Testis (tissue), 3 donors: Measurements from ENCODE around the gene PRDM1. TPM values are rescaled to one million over a fixed set of nuclear protein-coding genes. Genes with fewer than 3 reads are reported as not detected.

Experiments
- DNase-seq: peaks from one replicate; pipeline ENCODE4 v3.0.0-alpha.2; 2019
- H3K27ac ChIP-seq, 2 donors: fragments of 200-600 bp; sonication (generic); one replicate each; pipeline ENCODE4 v1.5.1; 2019
- H3K27me3 ChIP-seq: fragments of 200-600 bp; sonication (generic); one replicate; pipeline ENCODE4 v1.5.1; 2019
- H3K36me3 ChIP-seq: fragments of 200-600 bp; sonication (generic); one replicate; pipeline ENCODE4 v1.5.1; 2017; ENCODE audit warnings: low read depth; ENCODE audit errors: missing control alignments
- H3K4me1 ChIP-seq: fragments of 200-600 bp; sonication (generic); one replicate; pipeline ENCODE4 v1.5.1; 2019
- H3K4me3 ChIP-seq, 2 donors: fragments of 200-600 bp; sonication (generic); one replicate each; pipeline ENCODE4 v1.5.1; 2017 to 2019
- H3K9me3 ChIP-seq: fragments of 200-600 bp; sonication (generic); one replicate; pipeline ENCODE4 v1.5.1; 2017
- CTCF ChIP-seq, 3 experiments: fragments of 450-650 bp in 2 of 3; fragments of 200-600 bp in 1 of 3; sonication (generic) in 1 of 3; IDR thresholded peaks; one replicate each; pipeline ENCODE4 v1.5.1; 2016 to 2019; ENCODE audit warnings: antibody characterized with exemption in 3 of 3, mild to moderate bottlenecking in 2 of 3, moderate library complexity in 1 of 3
- POLR2A ChIP-seq: fragments of 450-650 bp; IDR thresholded peaks from one replicate; pipeline ENCODE4 v1.6.1; 2017; ENCODE audit warnings: antibody characterized with exemption, mild to moderate bottlenecking, moderate library complexity
- WGBS, 2 donors: methylation state at CpG; one replicate each; pipeline ENCODE4 v1.1.5; 2018; 5-methylcytosine and 5-hydroxymethylcytosine counted together
- intact Hi-C: fragments of 100-400 bp; cut with DNase I; formaldehyde crosslinking; loops from one replicate; pipeline ENCODE4 v1.15.1; 2023; ENCODE audit warnings: low total_unique reads
- polyA plus RNA-seq: library from polyadenylated mRNA; stranded (reverse); fragments of 350-450 nt; fragmentation: Illumina TruSeq; extraction: RNeasy Lipid Tissue Mini Kit (QIAGEN cat#74804); gene quantifications from one replicate; pipeline ENCODE4 v1.2.3, GENCODE V29; 2014; ENCODE audit warnings: low read depth, low replicate concordance; ENCODE audit not compliant: insufficient read depth
- total RNA-seq, 2 donors: library from RNA; depleted of rRNA; stranded (reverse); fragments of >200 nt; gene quantifications; one replicate each; pipeline ENCODE4 v1.2.3, GENCODE V29; 2016

PRDM1 gene
- total and polyA plus RNA-seq, 3 donors from 2014 or later: 3.3 to 4.1 (median 3.5) TPM

GRCh38 chr6:106113256-106113959 lies 27.3 kb downstream of the PRDM1 start:
- Histone ChIP-seq H3K36me3 (no peaks in the 10 kb centered on the region), H3K4me3 (no peak overlapping the region), H3K4me1 (no peaks in the 10 kb centered on the region), H3K9me3 (no peaks in the 10 kb centered on the region), H3K27me3 (no peaks in the 10 kb centered on the region), H3K27ac (no peak overlapping the region)
- DNase-seq: no peak
- intact Hi-C loops: no loop called here
- WGBS, 2 donors: 75 to 76% methylated on average over 10 of the region's 10 CpGs
- TF ChIP-seq POLR2A (no peak), CTCF (IDR thresholded peaks at IDR 0.05) (no peak)

- WGBS, 2 donors: 79 to 94% methylated on average over 9 of the region's 9 CpGs
- Histone ChIP-seq H3K4me1 (no peaks in the 10 kb centered on the region), H3K36me3 (no peaks in the 10 kb centered on the region), H3K27ac (no peak overlapping the region), H3K9me3 (no peaks in the 10 kb centered on the region), H3K4me3 (no peak overlapping the region), H3K27me3 (no peaks in the 10 kb centered on the region)
- no peak for TF ChIP-seq CTCF (IDR thresholded peaks at IDR 0.05)
- TF ChIP-seq POLR2A: no peak
- DNase-seq: no peak
- intact Hi-C loops: no loop called here
These were observed 28.4 kb downstream of the PRDM1 start for GRCh38 chr6:106114492-106114891.

GRCh38 chr6:106115286-106115685 lies 29.1 kb downstream of the PRDM1 start:
- Histone ChIP-seq H3K36me3 (no peaks in the 10 kb centered on the region), H3K4me1 (no peaks in the 10 kb centered on the region), H3K4me3 (no peak overlapping the region), H3K9me3 (no peaks in the 10 kb centered on the region), H3K27me3 (no peaks in the 10 kb centered on the region), H3K27ac (no peak overlapping the region)
- no peak for TF ChIP-seq POLR2A
- no peak for TF ChIP-seq CTCF (IDR thresholded peaks at IDR 0.05)
- intact Hi-C loops: no loop called here
- WGBS, 2 donors: 87 to 97% methylated on average over 5 of the region's 5 CpGs
- no peak for DNase-seq

- DNase-seq: peak; percentile 43
These were observed 30.1 kb downstream of the PRDM1 start for GRCh38 chr6:106116125-106116832.

More at GRCh38 chr6:106116125-106116832, 30.1 kb downstream of the PRDM1 start:
- no peaks in the 10 kb centered on the region for H3K36me3 ChIP-seq
- H3K27me3 ChIP-seq: no peaks in the 10 kb centered on the region
- H3K4me1 ChIP-seq: no peaks in the 10 kb centered on the region
- WGBS, 2 donors: 87 to 89% methylated on average over 6 of the region's 6 CpGs
- no peak for TF ChIP-seq CTCF (IDR thresholded peaks at IDR 0.05)
- no peak for TF ChIP-seq POLR2A
- H3K9me3 ChIP-seq: no peaks in the 10 kb centered on the region
- no peak overlapping the region for H3K27ac ChIP-seq
- H3K4me3 ChIP-seq: no peak overlapping the region
- intact Hi-C loops: no loop called here
